Activated CD4-positive, CD25-positive, alpha-beta regulatory T cell treated with anti-CD3 and anti-CD28 coated beads, Interleukin-2, amount 50 U/mL, for 72 hours (primary cell): ENCODE data around the gene CKS1B.

Source experiments
- DNase-seq: peaks from one replicate; pipeline ENCODE4 v3.0.0; 2021

Gene CKS1B

DNA sequence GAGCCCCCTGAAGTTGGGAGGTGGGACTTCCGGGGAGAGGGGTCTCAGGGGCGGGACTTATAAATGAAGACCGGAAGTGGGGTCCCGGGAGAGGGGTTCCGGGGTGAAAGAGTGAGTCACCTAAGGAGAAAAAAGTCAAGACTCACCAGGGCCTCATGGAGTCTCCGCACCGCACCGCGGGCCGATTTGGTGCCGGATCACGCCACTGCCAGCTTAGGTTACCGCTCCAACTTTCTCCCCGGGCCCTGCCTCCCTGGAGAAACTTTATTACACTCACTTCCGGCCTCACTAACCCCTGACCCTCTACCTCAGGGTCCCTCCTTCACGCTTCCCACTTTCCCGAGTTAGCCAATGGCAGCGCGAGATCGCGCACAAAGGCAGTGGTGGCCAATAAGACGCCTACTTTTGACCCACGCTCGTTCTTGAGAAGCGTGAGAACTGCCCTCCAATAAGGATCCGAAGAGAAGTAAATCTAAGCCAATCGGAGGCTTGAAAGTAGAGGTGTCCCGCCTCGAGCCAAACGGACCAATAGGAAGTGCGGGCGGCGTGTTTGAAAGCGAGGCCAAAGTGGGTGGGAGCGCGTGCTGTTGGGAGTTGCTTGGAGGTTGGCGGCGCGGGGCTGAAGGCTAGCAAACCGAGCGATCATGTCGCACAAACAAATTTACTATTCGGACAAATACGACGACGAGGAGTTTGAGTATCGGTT is at the start of gene CKS1B:
Gene CKS1B, plus strand, starts transcription at position 580 of the 706 bp plus-strand sequence. Its CDS starts 65 bp downstream, at position 645.
- peak; percentile 91 for DNase-seq

DNA sequence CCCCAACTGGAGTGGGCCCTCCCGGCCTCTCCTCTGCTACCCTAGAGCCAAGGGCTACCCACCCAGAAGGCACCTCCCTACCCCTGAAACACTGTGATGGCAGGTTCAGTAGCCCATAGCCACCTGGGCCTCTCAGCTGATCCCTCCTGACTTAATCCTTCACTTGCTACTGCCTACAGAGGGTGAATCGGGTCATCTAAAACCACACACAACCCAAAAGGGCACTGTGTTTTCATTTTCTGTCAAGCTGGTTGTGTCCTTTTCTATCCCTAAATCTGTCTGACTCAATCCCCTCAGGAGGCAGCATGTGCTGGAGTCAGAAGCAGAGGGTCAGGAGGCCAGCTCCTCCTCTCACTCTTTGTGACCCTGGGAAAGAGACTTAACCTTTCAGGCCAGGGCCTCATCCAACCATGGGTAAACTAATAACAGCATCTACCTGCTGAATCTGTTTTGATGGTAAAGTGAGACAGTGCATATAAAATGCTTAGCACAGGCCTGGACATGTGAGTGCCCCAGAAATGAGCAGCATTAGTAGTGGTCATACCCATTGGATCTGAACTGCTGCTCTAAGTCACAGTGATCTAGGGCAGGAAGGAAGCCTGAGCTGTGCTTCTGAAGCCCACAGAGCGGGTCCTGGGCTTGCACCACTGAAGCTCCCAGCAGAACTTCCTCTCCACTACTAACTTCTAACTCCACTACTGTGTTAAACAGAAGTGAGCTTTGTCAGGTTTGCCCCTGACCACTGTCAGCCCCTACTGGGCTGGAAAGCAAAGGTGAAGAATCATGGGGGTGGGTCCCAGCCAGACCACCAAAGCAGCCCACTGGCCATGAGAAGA is 48.9 kb upstream of the CKS1B start:
- DNase-seq = no peak

DNA sequence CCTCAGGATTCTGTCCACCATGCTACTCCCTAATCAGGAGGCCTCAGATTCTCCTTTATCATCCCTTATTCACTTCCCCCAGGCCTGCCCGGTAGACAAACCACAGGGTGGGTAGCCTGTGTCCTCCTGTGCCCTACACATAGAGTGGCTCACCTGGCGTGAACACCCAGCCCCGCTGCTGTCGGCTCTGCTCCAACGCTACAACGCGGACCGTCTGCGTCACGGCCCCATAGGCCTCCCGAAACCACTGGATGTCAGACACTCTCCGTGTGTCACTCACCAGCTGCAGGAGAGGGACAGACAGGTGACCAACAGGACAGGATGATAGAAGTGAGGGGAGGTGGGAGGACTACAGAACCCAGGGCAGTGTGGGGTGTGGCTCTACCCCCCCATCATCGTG is 48.3 kb upstream of the CKS1B start:
- DNase-seq = no peak

DNA sequence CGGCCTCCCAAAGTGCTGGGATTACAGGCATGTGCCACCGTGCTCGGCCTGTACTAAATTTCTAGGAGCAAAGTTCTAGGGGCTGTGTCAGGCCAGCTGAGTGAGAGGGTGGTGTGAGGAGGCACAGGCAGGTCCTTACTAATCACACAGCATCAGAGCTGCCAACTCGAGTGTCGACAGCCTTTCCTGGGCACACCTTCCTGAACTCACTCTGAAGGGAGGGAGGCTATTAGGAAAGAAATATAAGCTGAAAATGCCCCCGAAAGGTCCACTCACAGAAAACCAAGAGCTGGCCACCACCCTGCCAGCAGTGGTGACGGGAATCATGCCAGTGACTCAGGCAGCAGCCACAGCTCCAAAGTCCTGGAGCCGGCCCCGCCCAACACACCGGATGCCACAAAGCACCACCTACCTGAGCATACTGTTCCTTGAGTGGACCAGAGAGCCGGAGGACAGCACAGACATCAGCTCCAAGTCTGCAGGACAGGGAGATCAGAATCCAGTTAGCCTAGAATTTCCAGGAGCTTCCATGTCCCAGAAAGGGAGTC is 42.5 kb upstream of the CKS1B start:
- no peak for DNase-seq

DNA sequence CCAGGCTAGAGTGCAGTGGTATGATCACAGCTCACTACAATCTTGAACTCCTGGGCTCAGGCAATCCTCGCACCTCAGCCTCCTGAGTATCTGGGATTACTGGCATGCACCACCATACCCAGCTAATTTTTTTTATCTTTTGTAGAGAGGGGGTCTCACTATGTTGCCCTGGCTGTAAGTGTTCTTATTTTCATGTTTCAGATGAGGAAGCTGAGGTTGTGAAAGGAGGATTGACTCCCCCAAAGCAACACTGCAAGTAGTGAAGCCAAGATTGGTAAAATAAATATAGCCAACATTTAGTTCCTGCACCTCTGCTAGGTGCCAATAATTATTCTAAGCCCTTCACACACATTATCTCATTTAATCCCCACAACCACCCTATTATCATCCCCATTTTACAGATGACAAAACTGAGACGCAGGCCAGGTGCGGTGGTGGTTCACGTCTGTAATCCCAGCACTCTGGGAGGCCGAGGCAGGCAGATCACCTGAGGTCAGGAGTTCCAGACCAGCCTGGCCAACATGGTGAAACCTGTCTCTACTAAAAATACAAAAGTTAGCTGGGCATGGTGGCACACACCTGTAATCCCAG is 40.0 kb upstream of the CKS1B start:
- no peak for DNase-seq

DNA sequence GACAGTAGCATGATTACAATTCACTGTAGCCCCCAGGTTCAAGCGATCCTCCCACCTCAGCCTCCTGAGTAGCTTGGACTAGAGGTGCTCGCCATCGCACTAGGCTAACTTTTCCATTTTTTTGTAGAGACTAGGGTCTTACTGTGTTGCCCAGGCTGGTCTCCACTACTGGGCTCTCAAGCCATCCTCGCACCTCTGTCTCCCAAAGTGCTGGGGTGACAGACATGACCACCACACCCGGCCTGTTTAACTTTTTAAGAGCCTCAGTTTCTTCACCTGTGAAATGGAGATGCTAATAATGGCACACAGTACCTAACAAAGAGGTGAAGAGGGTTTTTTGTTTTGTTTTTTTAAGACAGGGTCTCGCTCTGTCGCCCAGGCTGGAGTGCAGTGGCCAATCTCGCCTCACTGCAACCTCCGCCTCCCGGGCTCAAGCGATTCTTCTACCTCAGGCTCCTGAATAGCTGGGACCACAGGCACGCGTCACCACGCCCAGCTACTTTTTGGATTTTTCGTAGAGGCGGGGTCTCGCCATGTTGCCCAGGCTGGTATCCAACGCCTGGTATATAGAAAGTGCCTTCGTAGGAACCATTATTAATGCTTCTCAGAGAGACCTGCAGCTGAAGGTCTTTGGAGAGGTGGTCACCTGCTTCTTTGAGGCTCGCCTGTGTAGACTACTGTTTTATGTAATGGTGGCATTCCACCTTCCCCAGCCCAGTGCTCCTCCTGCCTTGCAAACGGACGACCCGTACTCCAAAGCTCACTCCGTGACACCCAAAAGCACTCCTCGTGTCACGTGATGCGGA is 38.5 kb upstream of the CKS1B start:
- no peak for DNase-seq

DNA sequence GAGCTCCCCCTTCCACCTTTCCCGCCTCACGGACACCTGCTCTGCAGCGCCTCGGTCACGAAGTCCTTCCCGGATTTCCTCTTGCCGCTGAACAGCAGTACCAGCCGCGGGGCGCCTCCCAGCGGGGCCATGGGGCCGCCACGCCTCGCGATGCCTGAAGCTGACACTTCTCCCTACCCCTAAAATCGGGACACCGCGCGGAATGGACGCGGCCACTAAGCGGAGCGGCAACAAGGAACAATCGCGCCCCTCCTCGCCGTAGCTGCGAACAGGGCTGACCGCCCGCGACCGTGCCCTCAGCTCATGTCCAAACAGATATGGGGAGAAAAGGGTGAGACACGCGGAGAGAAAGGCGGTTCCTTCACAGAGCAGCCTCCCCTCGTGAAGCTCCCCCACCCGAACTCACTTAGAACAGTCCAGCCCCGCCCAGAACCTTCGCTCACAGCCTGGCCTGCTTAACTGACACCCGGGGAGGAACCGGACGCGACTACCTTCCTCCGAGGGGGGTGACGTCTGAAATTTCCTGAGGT is 37.9 kb upstream of the CKS1B start, which contains the start of gene PMVK:
Gene PMVK, minus strand, starts transcription at position 165 of the 530 bp plus-strand sequence. Its CDS starts 34 bp downstream, at position 131.
- DNase-seq = peak; percentile 91

DNA sequence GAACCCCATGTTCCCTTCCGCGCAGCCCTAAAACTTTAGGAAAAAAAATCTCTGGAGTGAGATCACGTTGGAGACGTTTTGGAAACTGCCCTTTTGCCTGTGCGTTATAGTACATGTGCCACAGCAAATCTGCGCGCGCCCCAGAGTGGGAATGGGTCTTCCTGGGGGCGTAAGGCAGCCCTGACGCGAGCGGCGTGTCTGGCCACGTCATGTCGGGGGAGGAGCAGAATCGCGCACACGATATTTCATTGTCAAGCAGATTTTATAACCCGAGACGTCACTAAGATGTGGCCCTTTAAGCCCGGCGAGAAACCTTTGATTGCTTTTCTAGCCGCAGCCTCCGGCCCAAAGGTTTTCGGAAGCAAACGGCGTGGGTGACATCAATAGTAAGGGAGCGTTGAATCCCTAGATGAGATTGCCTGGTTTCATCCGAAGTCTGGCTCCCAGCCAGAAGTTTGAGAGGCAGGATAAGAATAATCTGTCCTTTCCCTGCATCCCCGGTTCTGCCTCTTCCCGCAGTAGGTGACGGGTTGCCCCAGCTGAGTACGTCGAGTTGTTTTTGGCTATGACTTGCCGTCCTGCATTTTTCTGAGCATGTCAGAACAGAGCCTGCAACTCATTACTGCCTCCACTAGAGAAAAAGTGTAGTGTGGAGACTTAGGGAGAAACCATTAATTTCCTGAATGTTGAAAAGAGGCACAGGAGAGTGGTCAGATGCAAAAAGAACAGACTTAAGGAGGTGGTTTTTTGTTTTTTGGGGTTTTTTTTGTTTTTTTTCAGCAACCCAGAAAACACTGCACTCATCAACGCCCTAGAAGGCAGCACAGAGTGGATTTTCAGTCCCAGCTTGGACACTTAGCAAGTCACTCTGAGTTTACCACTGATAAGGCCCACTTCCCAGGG is 37.1 kb upstream of the CKS1B start:
- peak; percentile 88 for DNase-seq

DNA sequence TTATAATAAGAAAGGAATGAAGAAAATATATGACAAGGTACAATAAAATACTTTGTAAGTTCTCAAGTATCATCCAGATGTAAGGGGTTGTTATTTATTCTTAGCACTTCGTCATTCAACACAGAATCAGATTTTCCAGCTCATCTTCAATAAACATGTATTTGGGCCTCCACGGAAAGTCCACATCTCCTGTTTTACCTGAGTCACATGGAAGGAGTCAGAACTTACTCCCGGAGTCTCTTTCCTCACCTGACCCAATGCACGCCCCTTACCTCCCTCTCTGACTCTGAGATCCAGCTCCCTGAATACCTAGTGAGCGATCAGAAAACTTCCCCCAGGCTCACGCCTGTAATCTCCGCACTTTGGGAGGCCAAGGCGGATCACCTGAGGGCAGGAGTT is 36.5 kb upstream of the CKS1B start:
- no peak for DNase-seq

DNA sequence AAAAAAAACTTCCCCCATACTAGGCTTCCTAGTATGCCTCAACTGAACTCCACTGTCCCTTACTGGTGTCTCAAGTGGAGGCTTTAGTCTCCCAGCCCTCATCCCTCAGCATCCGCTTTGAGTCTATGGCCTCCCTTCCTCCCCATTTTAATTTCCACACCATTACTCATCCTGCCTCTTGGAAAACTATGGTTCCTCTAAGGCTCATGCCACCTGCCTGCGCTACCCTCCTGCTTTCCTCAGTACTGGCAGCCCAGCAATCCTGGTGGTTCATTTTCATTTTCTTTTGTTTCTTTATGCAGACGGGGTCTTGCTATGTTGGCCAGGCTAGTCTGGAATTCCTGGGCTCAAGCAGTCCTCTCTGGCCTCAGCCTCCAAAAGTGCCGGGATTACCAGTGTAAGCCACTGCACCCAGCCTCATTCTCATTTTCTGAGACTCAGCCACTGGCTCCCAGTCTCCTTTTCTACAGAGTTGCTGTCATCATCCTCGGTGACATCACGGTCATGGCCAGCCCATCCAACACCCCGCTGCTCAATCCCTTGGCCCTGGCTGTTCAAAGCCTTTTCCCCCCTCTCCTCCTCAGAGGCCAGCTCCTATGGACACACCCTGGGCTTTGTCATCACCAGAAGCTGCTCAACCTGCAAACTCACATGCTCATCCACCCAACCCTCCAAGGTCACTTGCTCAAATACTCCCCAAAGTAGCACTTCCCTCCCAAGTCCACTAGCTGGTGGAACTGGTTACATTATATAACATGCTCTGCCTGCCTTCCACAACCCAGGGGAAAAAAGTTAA is 35.7 kb upstream of the CKS1B start:
- DNase-seq = no peak

DNA sequence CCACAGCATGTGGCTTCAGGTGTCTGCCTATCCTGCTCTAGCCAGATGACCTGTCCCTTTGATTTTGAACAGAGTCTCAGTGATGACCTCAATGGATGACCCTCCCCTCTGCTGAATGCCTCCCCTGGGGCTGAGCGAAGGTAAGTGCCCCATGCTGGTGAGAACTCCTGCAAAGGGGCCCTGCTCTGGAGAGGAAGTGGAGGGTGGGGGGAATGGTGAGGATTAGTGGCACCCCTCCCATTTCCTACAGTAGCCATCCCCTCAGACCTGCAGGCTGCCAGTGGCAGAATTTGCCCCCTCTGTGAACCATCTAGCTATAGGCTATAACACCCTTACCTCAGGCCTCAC is 34.3 kb upstream of the CKS1B start:
- DNase-seq = no peak

DNA sequence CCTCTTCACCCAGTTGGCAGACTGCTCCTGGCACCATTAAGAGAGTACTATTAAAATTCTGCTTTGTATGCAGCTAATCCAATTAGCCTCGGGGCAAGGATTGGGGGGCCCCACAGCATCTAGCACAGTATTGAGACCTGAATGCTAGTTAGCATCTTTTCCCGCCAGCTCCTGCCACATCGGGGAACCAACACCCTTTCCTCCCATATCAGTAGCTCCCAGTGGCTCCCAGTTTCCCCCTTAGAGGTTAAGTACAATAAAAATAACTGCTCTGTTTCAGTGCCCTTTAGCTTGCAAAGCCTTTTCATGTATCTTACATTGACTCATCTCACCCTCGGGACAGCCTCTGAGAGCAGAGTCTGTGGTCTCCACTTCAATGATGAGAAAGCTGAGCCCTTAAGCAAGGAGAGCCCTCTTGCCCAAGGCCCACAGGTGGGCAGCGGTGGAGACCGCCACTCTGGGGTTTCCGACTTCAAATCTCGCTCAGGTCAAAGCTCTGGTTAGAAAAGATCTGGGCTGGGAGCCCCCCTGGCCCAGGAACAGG is 33.8 kb upstream of the CKS1B start:
- no peak for DNase-seq

DNA sequence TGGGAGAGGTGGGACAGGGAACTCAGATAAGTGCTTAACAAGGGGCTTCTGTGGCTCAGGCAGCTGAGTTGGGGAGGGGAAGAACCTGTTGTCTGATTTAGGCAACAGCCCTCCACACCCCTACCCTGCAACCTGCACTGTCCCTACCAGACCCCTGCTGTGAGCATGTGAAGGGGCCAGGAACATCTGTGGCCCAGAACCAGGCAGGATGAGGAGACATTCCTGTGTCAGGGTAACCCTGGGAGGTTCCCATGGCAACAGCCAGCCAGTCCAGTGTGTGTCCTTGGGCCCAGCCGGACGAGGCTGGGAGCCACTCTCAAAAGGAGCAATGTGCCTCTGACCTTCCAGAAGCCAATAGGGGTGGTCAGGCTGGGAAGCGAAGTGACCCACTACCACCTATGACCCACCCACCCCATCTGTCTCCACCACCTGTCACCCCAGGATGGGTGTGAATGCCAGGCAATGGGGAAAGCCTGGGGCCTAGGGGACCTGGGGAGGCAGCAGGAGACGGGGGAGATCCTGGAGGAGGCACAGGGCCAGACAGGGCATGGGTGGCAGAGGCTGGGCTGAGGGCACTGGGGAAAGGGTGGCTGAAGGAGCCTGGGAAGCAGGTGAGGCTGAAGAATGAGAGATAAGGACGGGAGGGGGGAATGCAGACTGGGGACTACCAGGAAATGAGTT is 33.0 kb upstream of the CKS1B start:
- no peak for DNase-seq

DNA sequence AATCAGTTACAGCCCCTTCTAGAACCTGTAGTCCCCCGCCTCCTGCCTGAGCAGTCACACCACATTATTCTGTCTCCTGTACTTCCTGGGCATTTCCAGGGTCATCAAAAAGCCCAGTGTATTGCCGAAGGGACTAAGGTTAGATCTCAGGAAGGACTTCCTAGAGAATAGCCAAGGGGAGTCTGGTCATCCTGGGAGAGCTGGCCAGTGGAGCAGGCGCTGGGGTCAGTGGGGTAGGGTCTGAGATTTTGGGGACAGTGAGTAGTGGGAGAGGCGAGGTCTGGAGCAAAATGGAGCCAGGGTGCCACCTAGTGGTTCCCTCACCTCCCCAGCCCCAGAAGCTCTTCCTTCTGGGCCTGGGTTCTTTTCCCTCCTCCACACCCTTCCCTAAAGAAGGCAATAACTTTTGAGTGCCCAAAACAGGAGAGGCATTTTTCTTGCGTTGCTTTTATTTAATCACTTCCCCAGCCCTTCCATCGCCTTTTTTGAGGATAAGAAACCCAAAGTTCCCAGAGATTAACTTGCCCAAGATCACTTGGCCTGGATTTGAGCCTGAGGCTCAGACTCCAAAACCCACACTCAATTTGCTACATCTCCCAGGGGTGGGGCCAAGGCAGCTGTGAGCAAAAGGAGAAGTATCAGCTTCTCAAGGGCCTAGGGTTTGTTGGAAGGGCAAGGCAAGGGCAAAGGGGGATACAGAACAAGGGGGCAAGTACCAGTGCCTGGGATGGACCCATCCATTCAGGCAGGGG is 30.7 kb upstream of the CKS1B start:
- DNase-seq = peak; percentile 54

DNA sequence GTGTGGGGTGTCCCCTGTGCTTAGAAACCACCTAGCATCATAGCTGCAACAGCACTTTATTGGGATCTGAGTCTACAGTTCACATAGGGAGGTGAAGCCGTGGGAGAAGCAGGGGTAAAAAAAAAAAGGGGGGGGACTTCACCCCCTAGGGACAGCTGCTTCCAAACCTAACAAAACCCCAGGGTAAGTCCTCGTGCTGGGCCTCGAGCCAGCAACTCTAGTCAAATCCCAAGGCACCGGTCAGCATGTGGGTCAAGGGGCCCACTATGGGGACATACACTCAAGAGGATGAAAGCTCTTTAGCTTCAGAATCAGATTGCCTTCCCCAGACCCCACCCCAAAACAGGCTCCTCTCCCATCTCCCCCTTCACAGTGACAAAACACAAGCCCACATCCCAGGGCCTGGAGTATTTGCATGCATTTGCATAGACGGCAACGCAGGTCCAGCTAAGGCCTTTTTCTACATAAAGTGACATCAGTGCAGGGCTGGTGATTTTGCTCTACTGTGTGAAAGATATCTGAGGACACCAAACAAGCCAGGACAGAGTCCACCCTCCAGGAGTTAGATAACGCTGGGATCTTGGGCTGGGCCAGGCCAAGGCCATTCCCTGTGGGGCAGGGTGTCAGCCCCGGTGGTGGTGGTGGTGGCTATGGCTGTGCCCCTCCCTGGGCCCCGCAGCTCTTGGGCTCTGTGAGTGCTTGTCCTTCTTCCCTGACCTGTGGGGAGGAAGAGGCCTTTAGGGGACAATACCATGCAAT is 29.9 kb upstream of the CKS1B start:
- no peak for DNase-seq

DNA sequence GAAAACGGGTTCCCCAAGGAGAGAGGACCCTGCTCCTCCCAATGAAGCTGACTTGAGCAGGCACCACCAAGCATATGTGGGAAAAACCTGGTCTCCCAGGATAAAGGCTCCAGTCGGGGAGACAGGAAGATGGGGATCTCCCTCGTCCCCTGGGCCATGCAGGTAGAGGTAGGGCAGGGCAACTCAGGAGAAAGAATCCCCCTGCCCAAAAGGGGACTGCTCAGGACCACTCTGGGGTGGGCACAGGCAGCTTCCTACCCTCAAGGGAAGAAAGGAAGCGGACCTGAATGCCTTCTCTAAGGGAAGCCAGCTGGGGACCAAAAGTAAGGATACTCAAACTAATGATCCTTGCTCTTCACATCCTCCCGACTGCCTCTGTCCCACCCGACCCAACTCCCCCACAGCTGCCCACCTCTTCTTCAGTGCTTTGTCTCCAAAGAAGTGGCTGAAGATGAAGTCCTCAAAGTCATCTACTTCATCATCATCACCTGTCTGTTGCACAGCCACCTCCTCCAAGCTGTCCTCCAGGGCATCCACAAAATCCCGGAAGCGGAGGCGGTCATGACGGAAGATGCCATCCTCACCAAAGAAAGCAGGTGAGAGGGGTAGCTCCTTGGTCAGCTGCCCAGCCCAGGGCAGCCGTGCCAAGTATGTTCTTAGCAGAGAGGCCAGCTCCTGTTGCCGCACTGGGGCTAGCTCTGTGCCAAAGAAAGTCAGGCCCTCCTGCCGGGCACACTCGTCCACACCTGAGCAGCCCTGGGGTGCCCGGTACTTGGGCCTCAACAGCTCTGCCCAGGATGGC is 29.1 kb upstream of the CKS1B start:
- no peak for DNase-seq
